Measurements from ENCODE around the gene SLC26A1. TPM values are rescaled to one million over a fixed set of nuclear protein-coding genes. Genes with fewer than 3 reads are reported as not detected.

The SLC26A1 gene
- total RNA-seq, 4 donors from 2014 or later, result 0.15 to 0.33 (median 0.24) TPM

GRCh38 chr4:970046-970745 is 23.0 kb downstream of the SLC26A1 start:
- Histone ChIP-seq H3K4me3 (replicated peaks in 1 of 3) (no peak overlapping the region), H3K36me3 (no peaks in the 10 kb centered on the region), H3K4me1 (peaks cover 19 to 21% of the 10 kb centered on the region in 2 donors), H3K27me3 (no peaks in the 10 kb centered on the region), H3K9me3 (no peaks in the 10 kb centered on the region), H3K27ac (no peak overlapping the region)
- intact Hi-C loops (cut with DNase I), result no loop called here
- no peak for TF ChIP-seq POLR2A (IDR thresholded peaks at IDR 0.05)
- no peak for TF ChIP-seq CTCF (IDR thresholded peaks at IDR 0.05)
- WGBS, 2 donors, result 89 to 96% methylated on average over 17 to 19 of the region's 25 CpGs
- no peak for DNase-seq

DNA sequence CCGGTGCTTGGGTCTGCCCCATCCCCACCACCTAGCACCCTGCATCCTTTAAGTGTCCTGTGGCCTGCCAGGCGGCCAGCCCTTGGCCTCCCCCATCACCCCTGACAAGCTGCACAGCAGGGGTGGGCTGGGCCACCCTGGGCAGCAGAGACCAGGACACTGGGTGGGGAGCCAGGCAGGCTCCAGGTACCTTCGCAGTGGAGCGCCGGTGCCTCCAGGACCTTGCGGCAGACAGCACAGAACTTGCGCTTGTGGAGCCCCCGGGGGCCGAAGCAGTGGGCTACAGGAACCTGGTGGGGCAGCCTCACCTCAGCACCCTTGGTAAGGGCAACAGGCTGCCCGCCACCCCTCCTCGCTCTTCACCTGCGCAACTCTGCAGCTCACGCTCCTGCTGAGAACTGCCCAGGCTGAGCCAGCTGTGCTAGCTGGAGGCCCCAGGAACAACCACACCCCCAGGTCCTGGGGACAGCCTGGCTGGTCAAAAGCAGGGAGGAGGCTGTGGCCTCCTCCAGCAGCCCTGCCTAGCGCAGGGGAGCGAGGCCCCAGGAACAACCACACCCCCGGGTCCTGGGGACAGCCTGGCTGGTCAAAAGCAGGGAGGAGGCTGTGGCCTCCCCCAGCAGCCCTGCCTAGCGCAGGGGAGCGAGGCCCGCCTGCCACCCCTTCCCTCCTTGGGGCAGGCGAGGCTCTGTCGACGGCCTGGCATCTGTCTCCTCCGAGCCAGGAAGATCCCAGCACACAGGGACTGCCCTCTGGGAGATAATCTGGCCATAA is 24.4 kb downstream of the SLC26A1 start:
- no peak for TF ChIP-seq POLR2A (IDR thresholded peaks at IDR 0.05)
- TF ChIP-seq CTCF (IDR thresholded peaks at IDR 0.05), result no peak
- 87 to 92% methylated on average over 9 to 16 of the region's 23 CpGs for WGBS, 2 donors
- no peaks in the 10 kb centered on the region for H3K27me3 ChIP-seq
- DNase-seq, result no peak
- peaks cover 19% of the 10 kb centered on the region in 2 donors for H3K4me1 ChIP-seq
- H3K9me3 ChIP-seq, result no peaks in the 10 kb centered on the region
- intact Hi-C loops (cut with DNase I), result no loop called here
- no peaks in the 10 kb centered on the region for H3K36me3 ChIP-seq
- no peak overlapping the region for H3K27ac ChIP-seq
- H3K4me3 ChIP-seq (replicated peaks in 1 of 3), result no peak overlapping the region

GRCh38 chr4:968221-968620 is 25.0 kb downstream of the SLC26A1 start:
- H3K27me3 ChIP-seq, result no peaks in the 10 kb centered on the region
- no peak overlapping the region for H3K4me3 ChIP-seq (replicated peaks in 1 of 3)
- no peaks in the 10 kb centered on the region for H3K9me3 ChIP-seq
- H3K27ac ChIP-seq, result no peak overlapping the region
- no peaks in the 10 kb centered on the region for H3K36me3 ChIP-seq
- no peak for DNase-seq
- TF ChIP-seq CTCF (IDR thresholded peaks at IDR 0.05) (no peak), POLR2A (IDR thresholded peaks at IDR 0.05) (no peak)
- WGBS, 2 donors, result 0 to 18% methylated on average over 2 to 7 of the region's 24 CpGs
- H3K4me1 ChIP-seq, result peaks cover 17 to 19% of the 10 kb centered on the region in 2 donors
- intact Hi-C loops (cut with DNase I), result no loop called here

GRCh38 chr4:967113-968104 is 25.8 kb downstream of the SLC26A1 start:
- intact Hi-C loops (cut with DNase I), result no loop called here
- DNase-seq, result no peak
- 32 to 47% methylated on average over 24 to 29 of the region's 76 CpGs for WGBS, 2 donors

More at GRCh38 chr4:967113-968104, 25.8 kb downstream of the SLC26A1 start:
- peaks cover 0 to 5% of the 10 kb centered on the region in 2 donors for H3K36me3 ChIP-seq
- peaks cover 14% of the 10 kb centered on the region in 2 donors for H3K4me1 ChIP-seq
- no peaks in the 10 kb centered on the region for H3K9me3 ChIP-seq
- H3K27me3 ChIP-seq, result no peaks in the 10 kb centered on the region
- H3K27ac ChIP-seq, result no peak overlapping the region
- TF ChIP-seq POLR2A (IDR thresholded peaks at IDR 0.05) (no peak), CTCF (IDR thresholded peaks at IDR 0.05) (no peak)
- no peak overlapping the region for H3K4me3 ChIP-seq (replicated peaks in 1 of 3)
